ENCODE results near the gene DOCK10.

The DOCK10 gene

DNA sequence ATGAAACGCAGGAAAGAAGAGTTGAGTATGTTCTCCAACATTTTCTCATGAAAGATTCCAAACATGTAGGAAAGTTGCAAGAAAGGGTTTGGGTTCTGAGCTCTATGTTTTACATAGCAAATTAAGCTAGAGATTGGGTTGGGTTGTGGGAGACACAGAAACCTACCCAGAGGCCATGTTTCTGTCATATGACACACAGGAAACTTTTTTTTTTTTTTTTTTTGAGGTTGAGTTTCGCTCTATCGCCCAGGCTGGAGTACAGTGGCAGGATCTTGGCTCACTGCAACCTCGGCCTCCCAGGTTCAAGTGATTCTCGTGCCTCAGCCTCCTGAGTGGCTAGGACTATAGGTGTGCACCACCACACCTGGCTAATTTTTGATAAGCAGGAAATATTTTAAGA lies 57.6 kb downstream of the DOCK10 start:
- no peak overlapping the region for H3K4me3 ChIP-seq (ENCODE audit: low read depth, low read length)
- no peak for DNase-seq (ENCODE audit: low read depth)

DNA sequence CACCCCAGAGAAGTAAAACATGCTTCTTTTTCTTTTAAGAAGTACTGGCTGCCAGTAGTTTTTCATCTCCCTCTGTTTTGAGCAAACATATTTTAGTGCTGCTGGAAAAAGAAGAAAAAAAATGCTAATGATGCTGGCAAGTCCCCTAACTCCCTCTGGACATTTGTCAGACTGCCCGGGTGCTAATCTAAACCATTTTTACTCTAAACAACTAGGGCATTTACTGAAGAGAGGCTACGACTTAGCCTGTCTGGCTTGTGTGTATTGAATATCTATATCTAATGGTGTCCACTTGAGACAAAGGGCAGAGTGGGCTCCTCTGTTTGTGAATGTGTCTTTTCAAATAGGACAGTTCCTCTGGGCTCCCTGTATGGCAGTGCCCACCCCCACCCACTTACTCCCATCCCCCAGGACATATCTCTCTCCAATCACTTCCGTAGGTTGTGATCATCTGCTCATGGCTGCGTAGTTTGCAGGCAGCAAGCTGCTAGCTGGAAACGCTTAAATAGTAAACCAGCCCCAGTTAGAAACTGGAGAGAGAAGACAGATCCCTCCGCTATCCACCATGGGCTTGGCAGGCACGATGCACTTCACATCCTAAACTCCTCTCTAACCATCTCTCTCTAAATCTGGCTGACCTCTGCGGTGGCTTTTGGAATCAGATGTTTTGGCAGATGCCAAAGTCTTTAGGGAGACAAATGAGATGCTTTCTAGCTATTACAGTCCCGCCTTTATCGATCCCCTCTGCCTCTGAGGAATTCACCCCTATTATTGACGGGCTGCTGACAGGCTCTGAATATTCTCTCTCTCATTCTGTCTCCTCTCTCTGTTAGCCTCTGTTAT lies 58.3 kb downstream of the DOCK10 start:
- no peak for DNase-seq (ENCODE audit: low read depth)
- peak overlapping the region; percentile 28 for H3K4me3 ChIP-seq (ENCODE audit: low read depth, low read length)

DNA sequence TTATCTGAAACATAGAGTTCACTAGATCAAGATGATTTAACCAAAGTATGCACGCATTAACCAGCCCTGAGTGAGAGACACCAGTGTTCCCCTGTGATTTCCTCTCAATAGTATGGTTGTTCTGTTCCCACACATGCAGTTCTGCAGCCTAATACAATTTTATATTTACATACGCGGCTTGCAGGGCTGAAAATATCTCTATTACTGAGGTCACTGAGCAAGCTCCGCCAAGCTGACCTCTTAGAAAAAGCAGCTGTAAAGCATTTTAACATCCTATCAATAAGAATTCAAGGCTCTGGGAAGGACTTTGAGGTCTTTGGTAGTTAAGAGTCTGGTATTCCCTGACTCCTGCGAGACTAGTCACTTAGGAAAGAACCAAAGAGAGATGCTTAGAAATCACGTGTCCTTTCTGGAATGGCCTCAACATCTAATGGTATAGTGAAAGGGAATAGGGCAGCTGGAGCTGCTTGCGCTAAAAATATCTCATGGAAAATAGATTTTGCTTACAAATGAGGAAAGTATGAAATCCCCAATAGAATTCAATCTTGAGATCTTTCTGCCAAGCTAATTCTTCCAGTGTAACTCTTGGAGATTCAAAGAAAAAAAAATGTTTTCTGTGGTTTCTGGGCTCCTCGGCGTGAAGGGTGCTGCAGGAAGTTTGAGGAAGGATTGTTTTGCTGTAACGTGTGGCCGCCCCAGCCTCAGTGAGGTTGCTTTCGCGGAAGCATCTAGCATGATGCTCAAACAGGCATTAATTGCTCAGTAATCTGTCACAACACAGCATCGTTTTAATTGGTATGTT lies 59.2 kb downstream of the DOCK10 start:
- DNase-seq (ENCODE audit: low read depth) = peak; percentile 75
- H3K4me3 ChIP-seq (ENCODE audit: low read depth, low read length) = peak overlapping the region; percentile 28

DNA sequence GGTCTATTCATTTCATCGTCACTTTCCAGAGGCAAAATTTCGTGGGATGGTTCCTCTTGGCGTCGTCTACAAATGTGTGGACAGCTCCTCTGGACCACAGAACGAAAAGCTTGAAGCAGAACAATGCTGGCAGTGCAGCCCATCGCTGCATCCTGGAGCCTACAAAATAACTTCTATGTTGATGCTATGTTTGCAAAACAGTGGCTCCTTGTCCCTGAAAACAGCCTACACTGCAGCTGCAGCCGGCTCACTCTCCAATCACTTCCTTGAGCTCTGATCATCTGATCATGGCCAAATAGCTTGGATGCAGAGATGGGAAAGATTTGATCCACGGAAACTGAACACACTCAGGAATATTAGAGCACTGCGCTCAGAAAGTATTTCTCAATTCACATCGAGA lies 60.0 kb downstream of the DOCK10 start:
- peak overlapping the region; percentile 1 for H3K4me3 ChIP-seq (ENCODE audit: low read depth, low read length)
- no peak for DNase-seq (ENCODE audit: low read depth)

DNA sequence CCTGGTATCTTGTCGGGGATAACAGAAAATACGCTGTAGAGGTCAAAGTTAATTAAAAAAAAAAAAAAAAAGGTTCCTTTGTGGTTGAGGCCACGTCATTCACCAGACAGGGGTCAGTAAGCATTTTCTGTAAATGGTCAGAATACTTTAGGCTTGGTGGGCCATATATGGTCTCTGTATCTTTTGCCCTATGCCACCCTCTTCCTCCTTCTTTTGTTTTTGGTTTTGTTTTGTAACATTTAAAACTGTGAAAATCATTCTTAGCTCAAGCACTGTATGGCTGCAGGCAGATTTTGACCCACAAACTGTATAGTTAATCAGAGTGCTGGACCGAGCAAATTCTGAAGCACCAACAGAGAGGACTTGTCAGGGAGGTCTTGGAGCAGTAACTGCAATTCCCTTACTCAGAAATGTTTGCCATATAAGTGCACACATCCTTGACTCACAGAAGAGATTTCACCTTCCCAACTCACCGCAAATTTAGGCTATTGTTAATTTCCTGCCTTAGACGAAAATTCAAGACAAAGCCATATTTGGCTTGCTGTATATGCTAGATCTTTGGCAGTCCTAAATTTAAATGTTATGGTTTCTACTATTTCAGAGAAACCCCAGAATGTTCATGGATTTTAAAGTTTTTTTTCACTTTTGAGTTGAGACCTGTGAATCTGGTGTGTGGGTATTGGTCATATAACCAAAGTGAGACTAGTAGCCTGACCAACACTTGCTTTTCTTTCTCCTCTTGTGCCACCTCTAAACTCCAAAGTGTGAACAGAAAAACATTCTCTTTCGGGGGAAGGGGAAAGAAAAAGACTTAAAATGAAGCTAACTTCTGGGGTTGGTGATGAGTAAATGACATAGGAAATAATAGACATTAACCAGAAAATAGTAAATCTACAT lies 65.4 kb downstream of the DOCK10 start:
- DNase-seq (ENCODE audit: low read depth) = no peak
- H3K4me3 ChIP-seq (ENCODE audit: low read depth, low read length) = no peak overlapping the region

DNA sequence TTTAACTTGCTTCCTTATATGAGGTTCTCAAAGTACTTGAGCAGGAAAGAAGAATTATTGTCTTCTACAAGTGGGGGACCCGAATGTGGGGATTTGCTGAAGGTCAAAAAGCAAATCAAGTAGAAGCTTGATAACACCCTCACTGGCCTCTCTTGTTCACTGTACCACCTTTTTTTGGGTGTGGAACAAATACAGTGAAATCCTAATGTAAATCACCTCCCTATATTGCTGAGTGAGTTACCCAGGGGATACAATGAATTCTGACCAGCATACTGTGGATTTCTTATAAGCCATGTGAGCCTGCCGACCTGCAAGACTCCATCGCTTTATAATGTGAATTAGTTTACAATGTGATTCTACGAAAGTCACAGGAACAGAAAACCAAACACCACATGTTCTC lies 66.5 kb downstream of the DOCK10 start:
- H3K4me3 ChIP-seq (ENCODE audit: low read depth, low read length) = no peak overlapping the region
- DNase-seq (ENCODE audit: low read depth) = no peak

DNA sequence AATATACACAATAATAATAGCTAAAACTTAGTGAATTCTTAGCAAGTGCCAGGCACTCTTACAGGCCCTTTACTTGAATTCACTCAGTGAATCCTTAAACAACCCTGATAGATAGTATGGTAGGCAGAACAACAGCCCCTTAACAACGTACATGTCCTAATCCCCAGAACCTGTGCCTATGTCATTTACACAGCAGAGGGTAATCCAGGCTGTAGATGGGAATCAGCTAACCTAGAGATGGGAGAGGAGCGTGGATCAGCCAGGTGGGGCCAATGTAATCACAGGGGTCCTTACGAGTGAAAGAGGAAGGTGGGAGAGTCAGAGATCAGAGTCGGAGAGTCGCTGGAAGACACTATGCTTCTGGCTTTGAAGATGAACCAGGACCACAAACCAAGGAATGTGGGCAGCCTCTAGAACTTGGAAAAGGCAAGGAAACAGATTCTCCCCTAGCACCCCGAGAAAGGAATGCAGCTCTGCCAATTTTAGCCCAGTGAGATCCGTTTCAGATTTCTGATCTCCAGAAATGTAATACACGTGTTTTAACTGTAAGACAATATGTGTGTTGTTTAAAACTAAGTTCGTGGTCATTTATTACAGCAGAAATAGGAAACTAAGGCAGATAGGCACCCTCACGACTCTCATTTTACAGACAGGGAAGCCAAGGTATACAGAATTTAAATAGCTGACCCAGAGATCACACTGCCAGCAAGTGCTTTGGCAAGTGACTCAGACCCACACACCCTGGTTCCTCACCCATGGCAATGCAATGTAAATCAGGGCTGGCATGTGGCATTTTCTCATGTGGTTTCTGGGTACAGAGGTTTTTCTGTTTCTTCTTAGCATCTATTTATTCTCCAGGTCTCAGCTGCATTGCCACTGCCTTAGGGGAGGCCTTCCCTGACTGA lies 68.9 kb downstream of the DOCK10 start:
- no peak for DNase-seq (ENCODE audit: low read depth)
- H3K4me3 ChIP-seq (ENCODE audit: low read depth, low read length) = no peak overlapping the region

DNA sequence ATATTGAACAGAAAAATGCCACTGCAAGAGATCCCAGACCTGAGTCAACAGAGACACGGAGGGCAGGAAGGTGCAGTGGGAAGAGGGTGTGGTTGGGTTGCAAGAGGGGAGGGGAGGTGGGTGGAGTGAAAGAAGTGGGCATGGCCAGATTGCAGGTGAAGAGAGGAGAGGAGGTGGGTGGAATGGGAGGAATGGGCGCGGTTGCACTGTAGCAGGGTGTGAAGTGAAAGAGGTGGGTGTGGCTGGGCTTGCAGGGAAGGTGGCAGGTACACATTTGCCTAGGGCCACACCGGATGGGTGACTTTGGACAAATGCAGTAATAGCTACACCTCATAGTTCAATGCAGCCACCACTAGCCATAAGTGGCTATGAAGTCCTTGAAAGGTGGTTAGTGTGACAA lies 71.1 kb downstream of the DOCK10 start:
- no peak overlapping the region for H3K4me3 ChIP-seq (ENCODE audit: low read depth, low read length)
- DNase-seq (ENCODE audit: low read depth) = no peak

DNA sequence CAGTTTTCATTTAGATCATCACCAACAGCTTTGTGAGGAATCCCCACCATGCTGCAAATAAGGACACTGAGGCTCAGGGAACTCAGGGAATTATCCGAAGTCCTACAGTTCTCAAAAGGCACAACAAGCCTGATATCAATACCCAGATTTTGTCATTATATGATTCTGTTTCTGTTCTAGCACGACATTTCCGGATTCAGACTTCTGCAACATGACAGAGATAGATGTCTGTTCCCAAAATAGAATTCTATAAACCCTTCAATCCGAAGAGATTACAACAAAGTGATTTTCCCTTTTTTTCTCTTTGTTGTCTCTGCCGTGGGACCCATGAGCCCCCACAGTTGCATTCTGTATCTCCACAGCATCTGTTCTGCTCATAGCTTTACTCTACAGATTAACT lies 72.0 kb downstream of the DOCK10 start:
- no peak for DNase-seq (ENCODE audit: low read depth)
- no peak overlapping the region for H3K4me3 ChIP-seq (ENCODE audit: low read depth, low read length)

DNA sequence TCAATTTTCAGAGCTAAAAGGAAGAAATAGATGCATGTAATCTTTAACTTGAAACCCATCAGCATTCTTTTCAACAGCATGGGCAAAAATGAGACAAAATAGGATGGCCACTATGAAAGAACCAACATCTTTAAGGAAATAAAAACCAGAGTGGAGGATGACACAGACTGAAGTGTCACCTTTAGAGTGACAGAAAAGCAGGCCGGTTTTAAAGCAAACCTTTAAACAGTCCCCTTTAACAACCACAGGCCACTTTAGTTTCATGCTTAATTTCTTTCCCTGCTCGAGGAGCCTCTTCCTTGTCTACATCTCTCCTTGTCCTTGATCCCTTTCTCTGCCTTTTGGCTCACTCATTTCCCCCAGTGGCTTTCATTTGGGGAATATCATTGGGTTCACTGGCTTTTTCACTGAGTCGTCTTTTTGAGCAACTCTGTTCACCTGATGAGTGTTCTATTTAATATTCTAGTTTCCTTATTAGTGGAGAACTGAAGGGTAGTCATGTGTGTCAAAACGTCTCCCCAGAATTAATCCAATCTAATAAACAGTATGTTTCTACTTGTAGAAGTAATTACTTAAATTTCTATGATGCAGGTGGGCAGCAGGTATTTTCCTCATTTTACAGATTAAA lies 72.5 kb downstream of the DOCK10 start:
- DNase-seq (ENCODE audit: low read depth) = no peak

DNA sequence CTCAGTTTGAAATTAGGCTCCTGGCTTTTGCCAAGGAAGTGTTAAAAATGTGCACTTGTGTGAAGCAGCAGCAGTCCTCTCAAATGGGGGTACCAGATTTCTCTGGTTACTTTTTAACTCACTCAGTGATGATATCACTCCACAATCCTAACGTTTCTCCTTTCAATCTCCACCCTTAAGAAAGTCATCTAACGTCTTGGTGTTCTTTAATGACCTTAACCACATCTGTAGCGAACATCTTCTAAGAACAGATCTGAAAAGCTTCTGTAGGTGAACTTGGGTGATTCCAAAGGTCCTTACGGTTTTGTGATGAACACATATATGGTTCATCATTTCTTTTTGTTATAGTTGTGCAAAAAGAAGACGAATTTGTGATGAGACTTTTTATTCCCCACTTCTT lies 73.2 kb downstream of the DOCK10 start:
- H3K4me3 ChIP-seq (ENCODE audit: low read depth, low read length) = no peak overlapping the region
- DNase-seq (ENCODE audit: low read depth) = no peak

More for the DNA sequence above, 72.5 kb downstream of the DOCK10 start:
- H3K4me3 ChIP-seq (ENCODE audit: low read depth, low read length) = no peak overlapping the region

DNA sequence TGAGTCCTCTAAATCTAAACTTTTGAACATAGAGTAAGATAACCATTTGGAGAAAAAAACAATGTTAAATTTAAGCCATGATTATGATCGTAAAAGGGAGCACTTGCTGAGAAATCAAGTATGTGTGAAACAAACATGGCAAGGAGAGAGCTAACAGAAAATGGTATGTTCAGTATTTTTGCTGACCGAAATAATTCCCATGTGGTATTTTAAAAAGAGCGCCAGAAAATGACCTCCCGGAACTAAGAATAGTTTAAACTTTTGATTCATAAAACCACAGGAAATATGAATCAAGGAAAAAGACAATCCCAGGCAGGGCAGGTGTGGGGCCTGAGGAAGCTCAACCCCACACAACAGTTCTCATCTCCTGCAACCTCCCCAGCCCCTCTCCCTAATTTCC lies 74.2 kb downstream of the DOCK10 start:
- H3K4me3 ChIP-seq (ENCODE audit: low read depth, low read length) = no peak overlapping the region
- no peak for DNase-seq (ENCODE audit: low read depth)

DNA sequence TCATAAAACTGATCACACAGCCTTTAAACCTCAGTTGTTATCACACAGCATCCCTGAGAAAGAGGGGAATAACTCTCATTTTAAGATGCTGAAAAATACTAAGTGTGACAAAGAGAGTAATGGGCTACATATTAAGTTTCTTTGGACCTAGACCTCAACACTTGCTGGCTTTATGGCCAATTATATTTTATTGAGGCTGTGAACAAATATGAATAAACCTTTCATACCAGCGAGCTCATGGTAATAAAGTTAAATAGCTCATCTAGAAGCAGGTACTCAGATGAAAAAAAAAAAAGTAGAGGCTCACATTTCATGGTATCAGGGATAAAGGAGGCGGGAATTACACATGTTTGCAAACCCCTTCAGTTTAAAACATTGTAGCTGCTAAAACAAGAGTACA lies 75.7 kb downstream of the DOCK10 start:
- H3K4me3 ChIP-seq (ENCODE audit: low read depth, low read length) = no peak overlapping the region
- DNase-seq (ENCODE audit: low read depth) = no peak

DNA sequence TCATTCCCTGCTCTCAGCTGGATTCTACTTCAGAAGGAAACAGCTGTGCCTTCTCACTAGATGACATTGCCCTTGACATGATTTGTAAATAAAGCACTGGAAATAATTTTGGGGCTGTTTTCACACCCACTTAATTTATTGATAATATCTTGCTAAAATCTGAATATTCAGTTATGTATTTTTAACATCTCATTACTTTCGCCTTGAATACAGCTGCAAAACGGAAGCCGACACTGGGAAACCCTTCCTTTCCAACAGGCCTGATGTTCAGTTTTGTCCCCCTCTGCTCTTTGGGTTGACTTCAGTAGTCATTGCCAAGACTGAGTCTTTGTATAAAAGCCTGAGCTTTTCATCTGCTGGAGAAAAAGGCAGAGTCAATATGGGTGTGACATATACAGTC lies 82.7 kb downstream of the DOCK10 start:
- no peak for DNase-seq (ENCODE audit: low read depth)
- no peak overlapping the region for H3K4me3 ChIP-seq (ENCODE audit: low read depth, low read length)

DNA sequence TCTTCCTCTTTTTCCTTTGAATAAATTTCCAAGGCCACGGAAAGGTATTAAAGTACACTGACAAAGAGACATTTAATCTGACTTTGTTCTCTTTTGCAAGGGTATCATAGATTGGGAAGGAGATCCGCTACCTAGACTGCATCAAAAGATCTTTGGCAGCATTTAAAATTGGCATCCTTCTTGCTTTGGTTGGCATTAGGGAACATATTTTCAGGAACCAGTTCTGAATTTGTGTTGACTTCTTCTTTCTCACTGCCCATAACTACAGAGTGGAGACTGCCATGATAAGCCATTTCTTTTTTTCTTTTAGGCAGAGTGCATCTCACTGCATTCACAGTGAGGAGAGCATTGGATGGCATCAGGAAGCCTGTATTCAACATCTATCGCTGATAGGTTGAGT lies 83.4 kb downstream of the DOCK10 start:
- DNase-seq (ENCODE audit: low read depth) = no peak
- H3K4me3 ChIP-seq (ENCODE audit: low read depth, low read length) = no peak overlapping the region

DNA sequence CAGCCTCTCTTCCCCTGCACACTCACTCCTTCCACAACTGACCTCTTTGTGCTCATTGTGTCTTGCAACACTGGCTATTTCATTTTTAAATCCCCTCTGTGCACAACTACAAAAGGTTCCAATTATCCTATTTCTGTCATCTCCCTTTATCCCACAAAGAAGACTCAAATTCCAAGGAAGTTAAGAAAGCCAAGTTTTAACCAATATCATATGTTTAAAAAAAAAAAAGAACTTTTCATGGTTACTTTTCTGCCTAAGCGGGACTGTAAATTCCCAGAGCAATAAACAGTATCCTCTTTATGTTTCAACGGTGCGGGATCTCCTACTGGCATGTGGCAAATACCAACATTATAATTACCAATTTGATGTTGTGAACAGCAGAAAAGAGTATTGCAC lies 83.8 kb downstream of the DOCK10 start:
- no peak for DNase-seq (ENCODE audit: low read depth)
- no peak overlapping the region for H3K4me3 ChIP-seq (ENCODE audit: low read depth, low read length)

DNA sequence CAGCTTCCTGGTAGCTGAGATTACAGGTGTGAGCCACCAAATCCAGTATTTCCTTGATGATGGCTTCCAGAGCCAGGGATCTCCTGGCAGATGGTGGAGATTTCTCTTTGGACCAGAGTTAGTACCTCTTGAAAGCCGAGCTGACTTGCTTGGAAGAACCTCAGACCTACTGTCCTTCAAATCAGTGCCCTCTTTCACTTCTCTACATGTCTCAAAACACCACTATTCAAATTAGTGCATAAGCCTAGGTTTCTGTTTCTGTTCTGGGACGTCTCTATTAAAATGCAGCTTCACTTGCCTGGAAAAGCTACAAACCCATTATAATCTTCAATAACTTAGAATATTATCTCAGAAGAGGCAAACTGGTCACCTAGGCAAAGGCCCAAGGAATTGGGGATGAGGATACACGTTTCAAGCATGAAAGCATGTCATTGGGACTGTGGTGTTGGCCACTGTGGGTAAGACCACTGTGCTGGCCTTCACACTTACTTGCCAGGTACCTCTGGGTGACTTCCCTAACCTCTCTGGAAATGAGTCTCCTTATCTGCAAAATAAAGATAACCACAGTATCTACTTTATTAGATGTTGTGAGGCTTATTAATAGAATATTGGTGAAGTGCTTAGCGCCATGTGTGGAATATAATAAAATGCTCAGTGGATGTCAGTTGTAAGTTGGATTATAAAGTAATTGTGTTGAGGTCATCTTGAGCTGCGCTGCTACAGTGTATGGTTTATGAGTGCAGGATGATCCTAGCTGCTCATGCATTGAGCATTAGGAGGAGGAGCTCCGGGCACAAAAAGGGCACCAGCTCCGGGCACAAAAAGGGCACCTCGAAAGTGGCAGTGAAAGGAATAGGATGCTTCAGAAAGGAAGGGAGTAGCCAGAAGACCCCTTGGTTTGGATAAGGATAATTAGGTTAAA lies 84.5 kb downstream of the DOCK10 start:
- no peak overlapping the region for H3K4me3 ChIP-seq (ENCODE audit: low read depth, low read length)
- no peak for DNase-seq (ENCODE audit: low read depth)

DNA sequence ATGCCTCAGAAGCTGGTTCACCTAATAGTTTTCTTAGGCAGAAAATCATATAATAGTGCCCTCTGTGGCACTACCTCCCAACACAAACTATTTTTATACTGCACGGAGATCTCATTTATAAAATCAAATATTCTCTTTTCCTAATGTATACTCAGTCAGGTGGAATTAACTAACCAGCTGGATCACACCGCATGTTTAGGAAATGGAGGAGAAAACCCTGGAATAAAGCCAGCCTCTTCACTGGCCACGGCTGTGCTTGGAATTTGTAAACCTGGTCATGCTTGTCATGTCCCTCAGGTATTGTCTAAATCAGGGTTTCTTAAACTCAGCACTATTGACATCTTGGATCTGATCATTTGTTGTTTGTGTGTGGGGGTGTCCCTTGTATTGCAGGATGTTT lies 85.6 kb downstream of the DOCK10 start:
- DNase-seq (ENCODE audit: low read depth) = no peak
- no peak overlapping the region for H3K4me3 ChIP-seq (ENCODE audit: low read depth, low read length)

All from skeletal muscle cell (primary cell).